GM12891 (cell line): ENCODE data around the gene PKNOX2.

Source experiments
- PAX5 ChIP-seq: IDR thresholded peaks from 2 replicates; pipeline ENCODE4 v1.6.1; 2011; ENCODE audit warnings: low read length, moderate library complexity, mild to moderate bottlenecking; ENCODE audit not compliant: insufficient read depth, severe bottlenecking
- POLR2A ChIP-seq: IDR thresholded peaks from 2 replicates; pipeline ENCODE4 v1.6.1; 2011; ENCODE audit warnings: low read depth, low read length, control low read depth
- POLR2AphosphoS5 ChIP-seq: IDR thresholded peaks from 2 replicates; pipeline ENCODE4 v1.6.1; 2011; ENCODE audit warnings: low read depth, low read length, control low read depth
- SPI1 ChIP-seq: IDR thresholded peaks from 2 replicates; pipeline ENCODE4 v1.6.1; 2011; ENCODE audit warnings: low read depth, low read length, control low read depth
- TAF1 ChIP-seq: IDR thresholded peaks from 2 replicates; pipeline ENCODE4 v1.6.1; 2011; ENCODE audit warnings: low read depth, low read length, control low read depth

DNA sequence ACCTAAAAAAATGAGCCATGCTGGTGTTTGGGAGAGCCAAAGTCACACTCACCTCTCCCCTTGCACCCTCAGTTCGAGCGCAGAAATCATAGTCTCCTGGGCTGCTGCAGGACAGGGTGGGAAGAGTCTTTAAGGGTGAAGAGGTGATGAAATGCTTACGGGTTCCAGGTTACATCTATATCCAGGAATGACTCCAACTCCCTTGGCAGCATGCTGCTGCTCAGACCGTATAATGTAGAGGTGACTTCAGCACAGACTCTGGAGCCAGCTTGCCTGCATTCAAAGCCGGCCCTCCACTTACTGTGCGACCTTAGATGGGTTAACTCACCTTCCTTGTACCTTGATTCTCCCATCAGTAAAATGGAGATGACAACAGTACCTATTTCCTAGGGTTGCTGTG is 17.3 kb upstream of the PKNOX2 start:
- TF ChIP-seq POLR2A = no peak
- TF ChIP-seq POLR2AphosphoS5 = no peak
- no peak for TF ChIP-seq SPI1
- TF ChIP-seq TAF1 = no peak
- no peak for TF ChIP-seq PAX5
